Loucy (cell line): ENCODE measurements around the gene SBK2.
A peak's percentile ranks its signal among the peaks of the same experiment; 100 is the strongest.

Source experiments
- H2AFZ ChIP-seq: fragments of 200-600 bp; sonication (generic); 2 replicates; pipeline ENCODE4 v1.6.0; 2016; ENCODE audit warnings: antibody characterized with exemption, mild to moderate bottlenecking, low read length, moderate library complexity
- H3F3A ChIP-seq: fragments of 200-600 bp; 2 replicates; pipeline ENCODE4 v1.6.0; 2016; ENCODE audit warnings: antibody characterized with exemption, low read depth, mild to moderate bottlenecking
- H3K27me3 ChIP-seq: fragments of 200-600 bp; sonication (generic); 2 replicates; pipeline ENCODE4 v1.6.1; 2014; ENCODE audit warnings: low read length, mild to moderate bottlenecking; ENCODE audit not compliant: insufficient read depth, poor library complexity, severe bottlenecking
- H3K36me3 ChIP-seq: fragments of 200-600 bp; sonication (generic); 2 replicates; pipeline ENCODE4 v1.6.1; 2016; ENCODE audit warnings: low read length; ENCODE audit not compliant: insufficient read depth
- H3K4me1 ChIP-seq: fragments of 200-600 bp; sonication (generic); 2 replicates; pipeline ENCODE4 v1.5.1; 2014; ENCODE audit warnings: low read length, mild to moderate bottlenecking; ENCODE audit not compliant: insufficient read depth, poor library complexity, severe bottlenecking
- H3K4me2 ChIP-seq: fragments of 200-600 bp; sonication (generic); 2 replicates; pipeline ENCODE4 v1.6.0; 2014; ENCODE audit warnings: antibody characterized with exemption, low read length, low read depth, mild to moderate bottlenecking; ENCODE audit not compliant: poor library complexity, severe bottlenecking
- H3K4me3 ChIP-seq: fragments of 200-600 bp; sonication (generic); 2 replicates; pipeline ENCODE4 v1.5.1; 2014; ENCODE audit warnings: low read length, mild to moderate bottlenecking, mixed read lengths; ENCODE audit not compliant: poor library complexity, severe bottlenecking
- H3K79me2 ChIP-seq: fragments of 200-600 bp; sonication (generic); 2 replicates; pipeline ENCODE4 v1.6.1; 2014; ENCODE audit warnings: low read length; ENCODE audit not compliant: insufficient read depth
- H3K9ac ChIP-seq: fragments of 200-600 bp; sonication (generic); 2 replicates; pipeline ENCODE4 v1.6.0; 2014; ENCODE audit warnings: mild to moderate bottlenecking, low read depth, low read length, moderate library complexity; ENCODE audit not compliant: poor library complexity, severe bottlenecking
- H3K9me2 ChIP-seq: fragments of 200-600 bp; sonication (generic); replicated peaks from 2 replicates; pipeline ENCODE4 v1.6.1; 2016; ENCODE audit warnings: low read depth, low read length, mixed read lengths
- H3K9me3 ChIP-seq: fragments of 200-600 bp; sonication (generic); 2 replicates; pipeline ENCODE4 v1.6.1; 2014; ENCODE audit warnings: mild to moderate bottlenecking, antibody characterized with exemption, low read length, low read depth; ENCODE audit not compliant: insufficient read depth
- H4K20me1 ChIP-seq: fragments of 200-600 bp; sonication (generic); 2 replicates; pipeline ENCODE4 v1.6.0; 2014; ENCODE audit warnings: antibody characterized with exemption, low read length, mild to moderate bottlenecking; ENCODE audit not compliant: insufficient read depth, poor library complexity, severe bottlenecking
- EZH2phosphoT487 ChIP-seq: fragments of 200-600 bp; IDR thresholded peaks from 2 replicates; pipeline ENCODE4 v1.6.1; 2018; ENCODE audit warnings: antibody characterized with exemption, mild to moderate bottlenecking, moderate library complexity, borderline replicate concordance
- TF ChIP-seq, protein P1 (sequence below): fragments of 200-600 bp; sonication (generic); conservative IDR thresholded peaks from 2 replicates; pipeline ENCODE4 v1.5.1; 2014; ENCODE audit warnings: mild to moderate bottlenecking, antibody characterized with exemption, low read length

Gene SBK2

DNA sequence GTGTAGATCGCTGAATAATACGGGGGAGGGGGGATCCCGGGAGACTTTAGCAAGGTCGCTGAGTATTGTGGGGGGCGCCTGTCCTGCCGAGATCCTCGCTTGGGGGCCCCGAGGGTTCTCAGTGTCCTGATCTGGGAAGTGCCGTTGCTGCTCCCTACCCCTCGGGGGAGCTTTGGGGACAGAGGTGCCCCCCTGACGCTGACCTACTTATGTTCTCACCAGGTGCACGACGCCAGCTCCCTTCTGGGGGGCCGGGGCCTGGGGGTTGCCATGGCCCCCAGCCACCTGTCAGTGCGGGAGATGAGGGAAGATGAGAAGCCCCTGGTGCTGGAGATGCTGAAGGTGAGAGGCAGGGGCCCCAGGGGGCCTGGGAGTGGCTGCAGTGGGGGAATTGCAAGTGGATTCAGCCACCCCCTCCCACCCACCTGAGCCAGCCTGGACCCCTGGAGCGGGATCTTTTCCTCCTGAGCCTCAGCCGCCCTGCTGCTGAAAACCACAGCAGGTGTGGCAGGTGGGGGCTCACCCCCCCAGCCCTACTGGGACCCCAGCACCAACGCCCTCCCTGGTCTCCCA, 51.4 kb downstream of the SBK2 start:
- H3K9me3 ChIP-seq: no peaks in the 10 kb centered on the region
- H3K9ac ChIP-seq: peak overlapping the region; percentile 77
- no peaks in the 10 kb centered on the region for H3K27me3 ChIP-seq
- peak overlapping the region; percentile 89 for H2AFZ ChIP-seq
- TF ChIP-seq, protein P1, sequence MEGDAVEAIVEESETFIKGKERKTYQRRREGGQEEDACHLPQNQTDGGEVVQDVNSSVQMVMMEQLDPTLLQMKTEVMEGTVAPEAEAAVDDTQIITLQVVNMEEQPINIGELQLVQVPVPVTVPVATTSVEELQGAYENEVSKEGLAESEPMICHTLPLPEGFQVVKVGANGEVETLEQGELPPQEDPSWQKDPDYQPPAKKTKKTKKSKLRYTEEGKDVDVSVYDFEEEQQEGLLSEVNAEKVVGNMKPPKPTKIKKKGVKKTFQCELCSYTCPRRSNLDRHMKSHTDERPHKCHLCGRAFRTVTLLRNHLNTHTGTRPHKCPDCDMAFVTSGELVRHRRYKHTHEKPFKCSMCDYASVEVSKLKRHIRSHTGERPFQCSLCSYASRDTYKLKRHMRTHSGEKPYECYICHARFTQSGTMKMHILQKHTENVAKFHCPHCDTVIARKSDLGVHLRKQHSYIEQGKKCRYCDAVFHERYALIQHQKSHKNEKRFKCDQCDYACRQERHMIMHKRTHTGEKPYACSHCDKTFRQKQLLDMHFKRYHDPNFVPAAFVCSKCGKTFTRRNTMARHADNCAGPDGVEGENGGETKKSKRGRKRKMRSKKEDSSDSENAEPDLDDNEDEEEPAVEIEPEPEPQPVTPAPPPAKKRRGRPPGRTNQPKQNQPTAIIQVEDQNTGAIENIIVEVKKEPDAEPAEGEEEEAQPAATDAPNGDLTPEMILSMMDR: no peak
- no peak for TF ChIP-seq EZH2phosphoT487
- H3K4me1 ChIP-seq: peaks cover 19% of the 10 kb centered on the region
- H3K36me3 ChIP-seq: no peaks in the 10 kb centered on the region
- H3F3A ChIP-seq: no peaks in the 10 kb centered on the region
- H3K4me2 ChIP-seq: peak overlapping the region; percentile 93
- H3K79me2 ChIP-seq: no peaks in the 10 kb centered on the region
- peak overlapping the region; percentile 80 for H3K4me3 ChIP-seq
- H4K20me1 ChIP-seq: peaks cover 2% of the 10 kb centered on the region
- H3K9me2 ChIP-seq: no peaks in the 10 kb centered on the region

DNA sequence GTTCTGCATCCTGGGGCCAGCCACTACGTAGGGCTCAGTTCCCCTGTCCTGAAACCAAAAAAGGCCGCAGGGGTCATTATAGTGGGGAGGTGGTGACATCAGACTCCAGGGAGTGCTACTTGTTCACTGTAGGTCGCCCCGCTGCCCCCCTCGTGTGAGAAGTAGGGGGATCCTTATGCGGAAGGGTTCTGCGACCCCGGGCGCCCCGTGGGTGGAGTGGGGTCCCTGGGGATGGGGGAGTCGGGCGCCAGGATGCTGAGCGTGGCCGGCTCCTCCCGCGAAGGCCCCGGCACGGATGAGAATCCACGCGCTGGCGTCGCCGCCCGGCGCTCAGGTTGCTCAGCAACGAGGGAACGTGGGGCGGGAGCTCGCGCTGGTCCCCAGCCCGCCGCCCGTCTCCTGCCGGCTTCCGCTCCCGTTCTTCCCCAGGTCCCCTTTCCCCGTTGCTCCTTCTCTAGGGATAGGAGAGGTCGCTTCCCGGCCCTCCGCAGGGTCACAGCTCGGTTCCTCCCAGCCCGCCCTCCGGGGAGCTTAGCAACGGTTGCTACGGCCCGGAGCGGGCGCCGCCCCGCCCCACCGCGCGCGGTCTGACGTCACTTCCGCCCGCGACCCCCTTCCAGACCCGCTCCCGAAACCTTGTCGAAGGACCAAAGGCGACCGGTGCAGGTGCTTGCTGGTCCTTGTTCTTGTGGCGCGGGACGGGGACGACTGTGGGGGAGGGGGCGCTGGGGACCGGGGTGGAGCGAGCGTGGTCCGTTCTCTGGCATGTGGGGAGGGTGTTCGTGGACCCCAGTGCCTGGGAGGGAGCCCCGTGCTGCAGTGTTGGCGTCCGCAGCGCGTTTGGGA, 52.1 kb downstream of the SBK2 start, which contains the start of gene NAT14:
NAT14 (plus strand) TSS at position 596 of the 846 bp plus-strand sequence. CDS start 521 bp downstream, outside the sequence.
- Histone ChIP-seq H3K4me2 (peak within 1 kb of the TSS; percentile 93), H3K4me3 (peak within 1 kb of the TSS; percentile 80), H3K4me1 (peaks cover 19% of the 10 kb centered on the region), H4K20me1 (peaks cover 2% of the 10 kb centered on the region), H3K27me3 (no peaks in the 10 kb centered on the region), H3K9ac (peak within 1 kb of the TSS; percentile 77), H3K9me3 (no peaks in the 10 kb centered on the region), H3K9me2 (no peaks in the 10 kb centered on the region), H3K79me2 (no peaks in the 10 kb centered on the region), H3K36me3 (no peaks in the 10 kb centered on the region), H2AFZ (peak within 1 kb of the TSS; percentile 89), H3F3A (no peaks in the 10 kb centered on the region)
- TF ChIP-seq EZH2phosphoT487: no peak
- TF ChIP-seq, protein P1: no peak

DNA sequence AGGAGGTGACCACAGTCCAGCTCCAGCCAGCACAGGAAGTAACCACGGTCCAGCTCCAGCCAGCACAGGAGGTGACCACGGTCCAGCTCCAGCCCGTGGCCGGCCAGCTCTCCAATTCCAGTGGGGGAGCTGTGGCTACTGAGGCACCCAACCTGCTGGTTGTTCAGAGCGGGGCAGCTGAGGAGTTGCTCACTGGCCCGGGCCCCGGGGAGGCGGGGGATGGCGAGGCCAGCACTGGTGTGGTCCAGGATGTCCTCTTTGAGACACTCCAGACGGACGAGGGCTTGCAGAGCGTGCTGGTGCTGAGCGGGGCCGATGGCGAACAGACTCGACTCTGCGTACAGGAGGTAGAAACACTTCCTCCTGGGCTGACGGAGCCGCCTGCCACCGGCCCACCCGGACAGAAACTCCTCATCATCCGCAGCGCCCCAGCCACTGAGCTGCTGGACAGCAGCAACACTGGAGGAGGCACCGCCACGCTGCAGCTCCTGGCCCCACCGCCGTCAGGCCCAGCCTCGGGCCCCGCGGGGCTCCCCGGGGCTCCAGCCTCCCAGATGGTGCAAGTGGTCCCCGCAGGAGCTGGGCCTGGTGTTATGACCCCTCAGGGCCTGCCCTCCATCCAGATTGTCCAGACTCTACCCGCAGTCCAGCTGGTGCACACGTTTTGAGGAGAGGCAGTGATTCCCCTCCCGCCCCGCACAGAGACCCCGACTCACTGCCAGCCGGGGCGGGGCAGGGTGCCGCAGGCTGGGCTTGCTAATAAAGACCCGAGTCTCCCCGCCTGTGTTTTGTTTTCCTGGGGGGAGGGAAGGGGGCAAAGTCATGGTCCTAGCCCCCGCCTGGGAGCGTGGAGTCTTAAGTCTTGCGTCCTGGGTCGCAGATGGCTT, 53.0 kb downstream of the SBK2 start:
- TF ChIP-seq, protein P1: no peak
- no peak for TF ChIP-seq EZH2phosphoT487
- no peaks in the 10 kb centered on the region for H3K36me3 ChIP-seq
- H3K4me2 ChIP-seq: peak overlapping the region; percentile 93
- peak overlapping the region; percentile 80 for H3K4me3 ChIP-seq
- H3K9me3 ChIP-seq: no peaks in the 10 kb centered on the region
- H3K9ac ChIP-seq: peak overlapping the region; percentile 77
- H3K79me2 ChIP-seq: peaks cover 4% of the 10 kb centered on the region; the same call in 1 of the 2 replicates
- H2AFZ ChIP-seq: no peak overlapping the region
- no peaks in the 10 kb centered on the region for H3K9me2 ChIP-seq
- H3K4me1 ChIP-seq: peaks cover 19% of the 10 kb centered on the region
- peaks cover 4% of the 10 kb centered on the region for H4K20me1 ChIP-seq
- H3K27me3 ChIP-seq: no peaks in the 10 kb centered on the region
- H3F3A ChIP-seq: no peaks in the 10 kb centered on the region
